Neural progenitor cell (in vitro differentiated cells): ENCODE measurements around the gene NCAM1.

Source experiments
- EZH2 ChIP-seq: fragments of 200-600 bp; sonication (generic); IDR thresholded peaks from 2 replicates; pipeline ENCODE4 v1.6.1; 2017; ENCODE audit warnings: antibody characterized with exemption, mild to moderate bottlenecking, moderate library complexity
- TF ChIP-seq, protein P1 (sequence below): fragments of 200-600 bp; sonication (generic); IDR thresholded peaks from 2 replicates; pipeline ENCODE4 v1.5.1; 2017; ENCODE audit warnings: antibody characterized with exemption, mild to moderate bottlenecking

DNA sequence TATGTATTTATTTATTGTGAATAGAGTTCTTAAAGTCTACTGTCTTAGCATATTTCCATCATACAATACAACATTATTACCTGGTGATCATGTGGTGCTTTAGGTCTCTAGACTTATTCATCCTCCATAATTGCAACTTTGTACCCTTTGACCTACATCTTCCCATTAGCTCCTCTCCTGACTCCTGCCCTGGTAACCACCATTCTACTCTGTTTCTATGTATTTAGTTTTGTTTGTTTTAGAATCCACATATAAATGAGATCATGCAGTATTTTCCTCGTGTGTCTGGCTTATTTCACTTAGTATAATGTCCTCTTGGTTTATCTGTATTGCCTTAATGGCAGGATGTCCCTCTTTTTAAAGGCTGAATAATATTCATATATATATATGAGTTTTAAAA is 22.7 kb downstream of the NCAM1 start:
- TF ChIP-seq, protein P1, sequence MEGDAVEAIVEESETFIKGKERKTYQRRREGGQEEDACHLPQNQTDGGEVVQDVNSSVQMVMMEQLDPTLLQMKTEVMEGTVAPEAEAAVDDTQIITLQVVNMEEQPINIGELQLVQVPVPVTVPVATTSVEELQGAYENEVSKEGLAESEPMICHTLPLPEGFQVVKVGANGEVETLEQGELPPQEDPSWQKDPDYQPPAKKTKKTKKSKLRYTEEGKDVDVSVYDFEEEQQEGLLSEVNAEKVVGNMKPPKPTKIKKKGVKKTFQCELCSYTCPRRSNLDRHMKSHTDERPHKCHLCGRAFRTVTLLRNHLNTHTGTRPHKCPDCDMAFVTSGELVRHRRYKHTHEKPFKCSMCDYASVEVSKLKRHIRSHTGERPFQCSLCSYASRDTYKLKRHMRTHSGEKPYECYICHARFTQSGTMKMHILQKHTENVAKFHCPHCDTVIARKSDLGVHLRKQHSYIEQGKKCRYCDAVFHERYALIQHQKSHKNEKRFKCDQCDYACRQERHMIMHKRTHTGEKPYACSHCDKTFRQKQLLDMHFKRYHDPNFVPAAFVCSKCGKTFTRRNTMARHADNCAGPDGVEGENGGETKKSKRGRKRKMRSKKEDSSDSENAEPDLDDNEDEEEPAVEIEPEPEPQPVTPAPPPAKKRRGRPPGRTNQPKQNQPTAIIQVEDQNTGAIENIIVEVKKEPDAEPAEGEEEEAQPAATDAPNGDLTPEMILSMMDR, result no peak
- no peak for TF ChIP-seq EZH2
